ENCODE data around the gene VASN. TPM values are rescaled to one million over a fixed set of nuclear protein-coding genes. Genes with fewer than 3 reads are reported as not detected.

Gene VASN
- total RNA-seq, 1 donor from 2014 or later = 3.1 TPM

DNA sequence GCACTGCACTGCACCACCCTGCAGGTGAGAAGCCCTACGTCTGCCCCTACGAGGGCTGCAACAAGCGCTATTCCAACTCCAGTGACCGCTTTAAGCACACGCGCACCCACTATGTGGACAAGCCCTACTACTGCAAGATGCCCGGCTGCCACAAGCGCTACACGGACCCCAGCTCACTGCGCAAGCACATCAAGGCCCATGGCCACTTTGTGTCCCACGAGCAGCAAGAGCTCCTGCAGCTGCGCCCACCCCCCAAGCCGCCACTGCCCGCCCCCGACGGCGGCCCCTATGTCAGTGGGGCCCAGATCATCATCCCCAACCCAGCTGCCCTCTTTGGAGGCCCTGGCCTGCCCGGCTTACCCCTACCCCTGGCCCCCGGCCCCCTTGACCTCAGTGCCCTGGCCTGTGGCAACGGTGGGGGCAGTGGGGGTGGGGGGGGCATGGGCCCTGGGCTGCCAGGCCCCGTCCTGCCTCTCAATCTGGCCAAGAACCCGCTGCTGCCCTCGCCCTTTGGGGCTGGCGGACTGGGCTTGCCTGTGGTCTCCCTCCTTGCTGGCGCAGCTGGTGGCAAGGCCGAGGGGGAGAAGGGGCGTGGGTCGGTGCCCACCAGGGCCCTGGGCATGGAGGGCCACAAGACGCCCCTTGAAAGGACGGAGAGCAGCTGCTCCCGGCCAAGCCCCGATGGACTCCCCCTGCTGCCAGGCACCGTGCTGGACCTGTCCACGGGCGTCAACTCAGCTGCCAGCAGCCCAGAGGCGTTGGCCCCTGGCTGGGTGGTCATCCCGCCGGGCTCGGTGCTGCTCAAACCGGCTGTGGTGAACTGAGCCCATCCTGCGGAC lies 34.7 kb upstream of the VASN start:
- no peak overlapping the region for H3K4me3 Mint-ChIP-seq
- H3K9me3 Mint-ChIP-seq = no peaks in the 10 kb centered on the region
- peaks cover 6% of the 10 kb centered on the region for H3K36me3 Mint-ChIP-seq
- Histone ChIP-seq H3K4me3 (no peak overlapping the region), H3K79me2 (ENCODE audit: low read depth) (peaks cover 1% of the 10 kb centered on the region), H2AFZ (replicated peaks) (no peak overlapping the region), H3K4me1 (no peaks in the 10 kb centered on the region), H3K4me2 (no peak overlapping the region), H3K9me3 (ENCODE audit: low read depth) (no peaks in the 10 kb centered on the region), H3F3A (ENCODE audit: low read depth) (no peaks in the 10 kb centered on the region), H3K9ac (no peak overlapping the region), H4K20me1 (ENCODE audit: low read depth) (peaks cover 19% of the 10 kb centered on the region), H3K27me3 (no peaks in the 10 kb centered on the region), H3K27ac (no peak overlapping the region), H3K36me3 (no peaks in the 10 kb centered on the region)
- H3K4me1 Mint-ChIP-seq = peaks cover 3% of the 10 kb centered on the region
- DNase-seq (ENCODE audit: low spot score) = no peak
- peaks cover 4% of the 10 kb centered on the region for H3K27me3 Mint-ChIP-seq (ENCODE audit: insufficient read depth, low read depth)
- H3K27ac Mint-ChIP-seq = no peak overlapping the region
- TF ChIP-seq, protein P1, sequence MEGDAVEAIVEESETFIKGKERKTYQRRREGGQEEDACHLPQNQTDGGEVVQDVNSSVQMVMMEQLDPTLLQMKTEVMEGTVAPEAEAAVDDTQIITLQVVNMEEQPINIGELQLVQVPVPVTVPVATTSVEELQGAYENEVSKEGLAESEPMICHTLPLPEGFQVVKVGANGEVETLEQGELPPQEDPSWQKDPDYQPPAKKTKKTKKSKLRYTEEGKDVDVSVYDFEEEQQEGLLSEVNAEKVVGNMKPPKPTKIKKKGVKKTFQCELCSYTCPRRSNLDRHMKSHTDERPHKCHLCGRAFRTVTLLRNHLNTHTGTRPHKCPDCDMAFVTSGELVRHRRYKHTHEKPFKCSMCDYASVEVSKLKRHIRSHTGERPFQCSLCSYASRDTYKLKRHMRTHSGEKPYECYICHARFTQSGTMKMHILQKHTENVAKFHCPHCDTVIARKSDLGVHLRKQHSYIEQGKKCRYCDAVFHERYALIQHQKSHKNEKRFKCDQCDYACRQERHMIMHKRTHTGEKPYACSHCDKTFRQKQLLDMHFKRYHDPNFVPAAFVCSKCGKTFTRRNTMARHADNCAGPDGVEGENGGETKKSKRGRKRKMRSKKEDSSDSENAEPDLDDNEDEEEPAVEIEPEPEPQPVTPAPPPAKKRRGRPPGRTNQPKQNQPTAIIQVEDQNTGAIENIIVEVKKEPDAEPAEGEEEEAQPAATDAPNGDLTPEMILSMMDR (IDR thresholded peaks at IDR 0.05) = no peak
- TF ChIP-seq EZH2 (IDR thresholded peaks at IDR 0.05) = no peak

DNA sequence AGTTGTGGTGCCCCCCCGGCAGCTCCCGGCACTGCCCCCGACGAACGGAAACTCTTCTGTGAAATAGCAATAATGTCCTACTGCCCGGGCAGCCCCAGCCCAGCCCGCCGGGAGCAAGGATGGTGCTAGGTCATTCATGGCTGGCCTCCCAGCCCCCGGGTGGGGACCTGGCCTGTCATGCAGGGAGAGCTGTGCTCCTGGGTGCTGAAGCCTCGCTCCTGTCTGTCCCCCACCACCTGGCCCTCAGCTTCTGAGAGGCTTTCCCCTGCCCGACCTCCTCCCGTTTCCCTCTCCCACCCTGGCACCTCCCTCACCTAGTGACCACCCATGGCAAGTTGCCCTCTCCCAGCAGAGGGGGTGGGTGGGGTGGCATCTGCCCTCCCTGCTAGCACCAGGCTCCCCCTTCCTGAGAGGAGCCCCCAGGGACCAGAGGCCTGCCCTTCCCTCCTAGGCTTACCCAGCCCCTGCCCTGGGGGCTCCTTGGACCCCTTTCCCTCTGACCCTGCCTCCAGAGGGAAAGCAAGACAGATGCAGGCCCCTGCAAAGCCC lies 34.0 kb upstream of the VASN start:
- Histone ChIP-seq H3F3A (ENCODE audit: low read depth) (no peaks in the 10 kb centered on the region), H2AFZ (replicated peaks) (no peak overlapping the region), H3K9ac (no peak overlapping the region), H3K4me2 (no peak overlapping the region), H3K4me3 (no peak overlapping the region), H3K27me3 (no peaks in the 10 kb centered on the region), H3K27ac (no peak overlapping the region), H3K36me3 (no peaks in the 10 kb centered on the region), H3K79me2 (ENCODE audit: low read depth) (peaks cover 8% of the 10 kb centered on the region), H3K4me1 (no peaks in the 10 kb centered on the region), H4K20me1 (ENCODE audit: low read depth) (peaks cover 19% of the 10 kb centered on the region), H3K9me3 (ENCODE audit: low read depth) (no peaks in the 10 kb centered on the region)
- DNase-seq (ENCODE audit: low spot score) = no peak
- peaks cover 5% of the 10 kb centered on the region for H3K27me3 Mint-ChIP-seq (ENCODE audit: insufficient read depth, low read depth)
- H3K9me3 Mint-ChIP-seq = no peaks in the 10 kb centered on the region
- TF ChIP-seq, protein P1 (IDR thresholded peaks at IDR 0.05) = no peak
- TF ChIP-seq EZH2phosphoT487 (IDR thresholded peaks at IDR 0.05) = no peak
- TF ChIP-seq EZH2 (IDR thresholded peaks at IDR 0.05) = no peak
- H3K4me1 Mint-ChIP-seq = peaks cover 3% of the 10 kb centered on the region
- no peak overlapping the region for H3K4me3 Mint-ChIP-seq
- peaks cover 6% of the 10 kb centered on the region for H3K36me3 Mint-ChIP-seq
- H3K27ac Mint-ChIP-seq = no peak overlapping the region

DNA sequence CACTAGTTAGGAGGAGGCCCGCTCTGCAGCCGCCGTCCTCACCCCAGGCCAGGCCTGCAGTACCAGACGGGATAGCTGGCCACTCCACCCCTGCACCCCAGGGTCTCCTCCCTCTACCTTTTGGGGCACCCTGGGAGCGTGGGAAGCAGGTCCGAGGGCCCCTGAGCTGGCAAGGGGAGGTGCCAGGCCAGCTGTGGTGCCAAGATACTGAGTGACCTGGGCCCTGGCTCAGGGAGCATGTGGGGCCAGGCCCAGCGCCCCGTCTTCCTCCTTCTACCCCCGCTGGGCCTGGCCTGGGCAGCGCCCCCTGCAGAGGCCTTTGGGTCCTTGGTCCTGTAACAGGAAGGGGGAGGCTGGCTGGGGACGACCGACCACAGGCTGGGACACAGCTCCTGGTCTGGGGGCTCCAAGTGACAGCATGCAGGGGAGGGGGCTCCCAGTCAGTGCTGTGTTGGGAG lies 33.5 kb upstream of the VASN start:
- DNase-seq (ENCODE audit: low spot score) = no peak
- H3K27me3 Mint-ChIP-seq (ENCODE audit: insufficient read depth, low read depth) = peaks cover 10% of the 10 kb centered on the region

More for the DNA sequence above, 33.5 kb upstream of the VASN start:
- H3K36me3 ChIP-seq = no peaks in the 10 kb centered on the region
- Mint-ChIP-seq H3K9me3 (no peaks in the 10 kb centered on the region), H3K4me3 (no peak overlapping the region), H3K4me1 (peaks cover 3% of the 10 kb centered on the region), H3K36me3 (peaks cover 6% of the 10 kb centered on the region), H3K27ac (no peak overlapping the region)
- no peak overlapping the region for H3K27ac ChIP-seq
- H3K9me3 ChIP-seq (ENCODE audit: low read depth) = no peaks in the 10 kb centered on the region
- TF ChIP-seq EZH2 (IDR thresholded peaks at IDR 0.05) (no peak), EZH2phosphoT487 (IDR thresholded peaks at IDR 0.05) (no peak)
- TF ChIP-seq, protein P1 (IDR thresholded peaks at IDR 0.05) = no peak
- peaks cover 14% of the 10 kb centered on the region for H3K79me2 ChIP-seq (ENCODE audit: low read depth)
- no peak overlapping the region for H2AFZ ChIP-seq (replicated peaks)
- no peaks in the 10 kb centered on the region for H3K4me1 ChIP-seq
- no peaks in the 10 kb centered on the region for H3K27me3 ChIP-seq
- H3F3A ChIP-seq (ENCODE audit: low read depth) = no peaks in the 10 kb centered on the region
- peaks cover 16% of the 10 kb centered on the region for H4K20me1 ChIP-seq (ENCODE audit: low read depth)
- H3K9ac ChIP-seq = no peak overlapping the region
- H3K4me3 ChIP-seq = no peak overlapping the region
- H3K4me2 ChIP-seq = no peak overlapping the region

All from neural progenitor cell (in vitro differentiated cells).